Activated CD8-positive, alpha-beta memory T cell treated with anti-CD3 and anti-CD28 coated beads for 48 hours (primary cell): Measurements from ENCODE around the gene C10orf90.

ENCODE experiments used
- DNase-seq, 3 experiments: peaks; one replicate each; pipeline ENCODE4 v3.0.0-alpha.2; 2020; ENCODE audit warnings: low read depth in 2 of 3, low spot score in 2 of 3

Gene C10orf90

DNA sequence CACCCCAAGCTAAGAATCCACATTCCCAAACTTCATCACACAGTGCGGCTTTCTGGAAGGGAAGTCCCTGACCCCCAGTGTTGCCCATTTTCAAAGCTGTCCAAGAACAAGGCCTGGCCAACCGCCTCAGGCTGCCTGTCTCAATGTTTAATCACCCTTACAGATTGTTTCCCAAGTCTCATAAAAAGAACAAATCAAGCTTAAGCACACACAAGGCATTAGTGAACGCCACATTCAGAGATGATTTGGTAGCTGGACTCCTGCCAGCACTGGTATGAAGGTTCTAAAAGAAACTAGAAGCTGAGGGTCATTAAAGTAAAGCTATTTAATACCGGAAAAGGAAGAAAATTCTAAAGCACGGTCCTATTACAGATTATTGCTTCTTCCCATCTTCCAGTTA is 35.6 kb downstream of the C10orf90 start:
- DNase-seq: no peak

GRCh38 chr10:126634347-126634746 is 36.1 kb downstream of the C10orf90 start:
- DNase-seq: no peak

DNA sequence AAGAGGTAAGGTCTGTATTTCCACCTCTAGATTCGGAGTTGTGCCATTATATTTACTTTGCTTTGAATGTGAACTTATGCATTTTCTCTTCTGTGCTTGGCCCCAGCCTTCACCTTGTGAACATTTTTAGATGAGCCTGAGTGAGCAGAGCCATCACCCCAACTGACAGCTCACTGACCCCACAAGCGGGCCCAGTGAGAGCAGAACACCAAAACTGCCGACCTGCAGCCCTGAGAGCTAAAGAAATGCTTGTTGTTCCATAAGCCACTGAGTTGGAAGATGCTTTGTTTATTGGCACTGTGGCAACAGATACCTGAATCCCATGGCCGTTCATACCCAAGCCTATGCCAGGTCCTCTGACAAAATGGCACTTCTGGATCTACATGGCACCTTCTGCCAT is 37.8 kb downstream of the C10orf90 start:
- no peak for DNase-seq

DNA sequence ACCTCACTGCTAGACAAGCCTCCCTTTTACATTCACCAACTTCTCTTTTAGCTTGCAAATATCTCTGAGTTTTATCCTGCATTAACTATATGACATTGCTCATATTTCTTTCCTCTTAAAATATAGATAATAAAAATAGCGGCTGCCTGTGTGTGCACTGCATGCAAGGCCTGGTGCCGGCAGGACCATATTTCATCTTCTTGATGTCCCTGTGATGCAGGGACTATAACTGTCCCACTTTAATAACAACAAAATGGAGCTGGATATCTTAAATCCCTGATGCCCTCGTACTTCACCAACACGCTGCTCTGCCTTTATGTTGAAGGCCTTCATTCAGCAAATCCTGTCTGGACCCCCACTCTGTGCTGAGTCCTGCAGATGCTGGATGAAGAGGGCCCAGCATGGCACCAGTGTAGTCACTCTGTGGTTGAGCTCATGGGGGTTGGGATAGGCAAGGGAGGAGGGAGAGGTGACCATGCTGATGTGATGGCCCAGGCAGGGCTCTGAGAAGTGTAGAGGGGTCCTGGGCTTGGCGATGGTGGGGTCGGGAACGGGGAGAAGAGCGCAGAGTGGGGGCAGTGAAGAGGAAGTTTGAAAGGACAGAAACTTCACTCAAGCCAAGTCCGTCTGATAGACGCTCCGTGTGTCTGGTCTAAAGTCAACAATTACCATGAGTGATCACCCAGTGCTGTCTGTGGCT is 40.4 kb downstream of the C10orf90 start:
- DNase-seq: no peak

GRCh38 chr10:126628746-126629145 is 41.7 kb downstream of the C10orf90 start:
- no peak for DNase-seq

GRCh38 chr10:126621846-126622245 is 48.6 kb downstream of the C10orf90 start:
- no peak for DNase-seq

GRCh38 chr10:126618466-126618865 is 52.0 kb downstream of the C10orf90 start:
- no peak for DNase-seq

GRCh38 chr10:126617733-126618132 is 52.8 kb downstream of the C10orf90 start:
- no peak for DNase-seq

DNA sequence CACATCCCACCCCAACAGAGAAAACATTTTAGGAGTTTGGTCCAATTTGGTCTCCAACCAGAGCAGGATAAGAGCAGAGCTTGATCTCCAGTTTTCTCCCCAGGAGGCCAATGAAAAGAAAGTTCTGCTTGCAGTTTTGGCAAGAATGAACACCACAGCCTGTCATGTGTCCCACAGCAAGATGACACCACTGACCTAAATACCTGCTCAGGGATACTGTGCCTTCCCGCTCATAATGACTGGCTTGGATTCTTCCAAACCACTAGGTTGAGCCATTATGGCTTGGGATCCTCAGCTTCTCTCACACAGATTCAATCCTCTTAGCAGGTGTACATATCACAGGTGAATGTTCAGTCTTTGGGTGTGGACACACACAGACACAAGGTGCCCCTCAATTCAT is 53.3 kb downstream of the C10orf90 start:
- DNase-seq: no peak

GRCh38 chr10:126616737-126617136 is 53.8 kb downstream of the C10orf90 start:
- DNase-seq: no peak

DNA sequence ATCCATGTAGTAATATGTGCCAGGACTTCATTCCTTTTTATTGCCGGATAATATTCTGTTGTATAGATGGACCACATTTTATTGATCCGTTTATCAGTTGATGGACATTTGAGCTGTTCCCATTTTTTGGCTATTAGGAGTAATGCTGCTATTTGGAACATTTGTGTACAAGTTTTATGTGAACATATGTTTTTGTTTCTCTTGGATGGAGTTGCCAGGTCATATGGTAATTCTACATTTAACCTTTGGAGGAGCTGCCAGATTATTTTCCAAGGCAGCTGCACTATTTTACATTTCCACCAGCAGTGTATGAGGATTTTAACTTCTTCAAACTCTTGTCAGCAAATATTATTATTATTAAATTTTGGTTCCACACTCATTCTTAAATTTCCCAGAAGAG is 59.2 kb downstream of the C10orf90 start:
- no peak for DNase-seq

- no peak for DNase-seq
These were observed 60.9 kb downstream of the C10orf90 start for GRCh38 chr10:126609566-126609965.

- DNase-seq: no peak
These were observed 70.4 kb downstream of the C10orf90 start for GRCh38 chr10:126599949-126600682.

DNA sequence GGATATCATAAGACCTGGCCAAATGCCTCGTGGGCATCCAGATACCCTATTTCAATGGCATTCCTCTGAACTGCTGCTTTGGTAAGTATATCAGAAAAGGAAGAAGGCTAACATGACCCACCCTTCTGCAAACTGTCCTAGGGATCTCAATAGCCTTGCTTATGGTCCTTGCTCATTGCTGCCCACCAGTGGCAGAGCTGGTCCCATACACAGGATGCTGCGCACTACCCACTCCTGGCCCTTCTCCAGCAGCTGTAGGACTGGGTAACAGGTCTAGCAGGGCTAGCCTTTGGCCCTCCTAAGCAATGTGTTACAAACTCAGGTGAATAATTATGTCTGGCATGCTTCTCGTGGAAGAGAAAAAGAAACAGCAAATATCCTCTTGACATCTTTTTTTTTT is 72.5 kb downstream of the C10orf90 start:
- no peak for DNase-seq

DNA sequence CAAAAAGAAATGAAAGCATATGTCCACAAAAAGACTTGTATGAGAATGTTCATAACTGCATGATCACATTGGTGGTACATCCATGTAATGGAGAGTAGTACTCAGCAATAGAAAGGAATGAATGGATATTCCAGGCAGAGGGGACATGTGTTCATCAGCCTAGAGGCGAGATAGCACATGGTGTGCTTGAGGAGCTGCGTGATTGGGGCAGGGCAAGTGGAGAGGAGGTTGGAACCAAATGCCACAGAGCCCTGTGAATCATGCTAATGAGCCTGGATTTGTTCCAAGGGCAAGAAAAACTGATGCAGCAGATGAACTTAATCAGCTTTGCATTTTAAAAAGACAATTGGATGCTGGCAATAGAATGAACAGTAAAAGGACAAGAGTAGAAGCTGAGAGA is 73.3 kb downstream of the C10orf90 start:
- DNase-seq: no peak

DNA sequence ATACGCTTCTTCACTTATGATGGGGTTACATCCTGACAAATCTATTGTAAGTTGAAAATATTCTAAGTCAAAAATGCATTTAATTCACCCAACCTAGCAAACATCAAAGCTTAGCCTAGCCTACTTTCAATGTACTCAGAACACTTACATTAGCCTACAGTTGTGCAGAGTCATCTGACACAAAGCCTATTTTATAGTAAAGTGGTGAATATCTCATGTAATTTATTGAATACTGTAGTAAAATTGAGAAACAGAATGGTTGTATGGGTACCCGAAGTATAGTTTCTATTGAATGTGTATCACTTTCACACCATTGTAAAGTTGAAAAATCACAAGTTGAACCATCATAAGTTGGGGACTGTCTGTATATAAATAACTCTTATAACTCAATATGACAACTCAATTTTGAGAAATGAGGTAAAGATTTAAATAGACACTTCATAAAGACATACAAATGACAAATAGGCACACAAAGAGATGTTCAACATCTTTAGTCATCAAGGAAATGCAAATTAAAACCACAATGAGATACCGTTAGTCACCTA is 73.9 kb downstream of the C10orf90 start:
- no peak for DNase-seq

GRCh38 chr10:126595160-126595559 is 75.3 kb downstream of the C10orf90 start:
- DNase-seq: no peak

DNA sequence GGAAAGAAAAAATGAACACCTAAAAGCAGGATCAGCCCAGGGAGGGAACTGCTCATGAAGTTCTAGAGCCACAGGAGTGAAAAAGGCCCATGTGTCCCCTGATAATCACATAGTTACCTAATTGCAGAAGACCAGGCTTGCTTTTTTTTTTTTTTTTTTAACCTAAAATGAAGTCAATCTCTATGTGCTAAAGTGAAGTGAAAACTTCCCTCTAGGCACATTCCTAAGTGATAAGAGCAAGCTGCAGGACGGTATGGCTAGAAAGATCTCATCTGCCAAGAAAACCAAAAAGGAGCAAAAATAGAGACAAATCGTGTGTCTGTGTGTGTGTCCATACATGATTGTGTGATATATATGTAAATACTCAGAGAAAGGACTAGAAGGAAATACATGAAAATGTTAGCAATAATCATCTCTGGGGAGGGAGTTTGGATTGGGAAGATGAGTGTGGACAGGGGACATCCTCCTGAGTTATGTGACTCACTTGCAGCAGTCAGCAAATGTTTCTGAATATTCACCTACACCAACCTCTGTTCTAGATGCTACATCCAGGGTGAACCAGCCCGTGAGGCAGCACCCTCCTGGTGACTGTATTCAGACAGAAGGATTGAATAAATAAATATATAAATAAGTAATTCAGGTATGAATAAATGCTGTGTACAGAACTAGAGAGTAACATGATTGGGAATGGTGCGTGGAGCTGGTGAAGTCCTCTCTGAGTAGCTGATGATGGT is 76.4 kb downstream of the C10orf90 start:
- DNase-seq: no peak

DNA sequence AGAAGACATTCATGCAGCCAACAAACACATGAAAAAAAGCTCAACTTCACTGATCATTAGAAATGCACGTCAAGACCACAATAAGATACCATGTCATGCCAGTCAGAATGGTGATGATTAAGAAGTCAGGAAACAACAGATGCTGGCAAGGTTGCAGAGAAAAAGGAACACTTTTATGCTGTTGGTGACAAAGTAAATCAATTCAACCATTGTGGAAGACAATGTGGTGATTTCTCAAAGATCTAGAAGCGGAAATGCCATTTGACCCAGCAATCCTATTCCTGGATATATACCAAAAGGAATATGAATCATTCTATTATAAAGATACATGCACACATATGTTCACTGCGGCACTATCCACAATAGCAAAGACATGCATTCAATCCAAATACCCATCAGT is 77.6 kb downstream of the C10orf90 start:
- DNase-seq: no peak

- no peak for DNase-seq
These were observed 82.5 kb downstream of the C10orf90 start for GRCh38 chr10:126588024-126588423.

GRCh38 chr10:126586878-126587277 is 83.6 kb downstream of the C10orf90 start:
- no peak for DNase-seq

GRCh38 chr10:126586128-126586527 is 84.4 kb downstream of the C10orf90 start:
- DNase-seq: no peak
